ENCODE data around the gene NAA25.

NAA25 gene

DNA sequence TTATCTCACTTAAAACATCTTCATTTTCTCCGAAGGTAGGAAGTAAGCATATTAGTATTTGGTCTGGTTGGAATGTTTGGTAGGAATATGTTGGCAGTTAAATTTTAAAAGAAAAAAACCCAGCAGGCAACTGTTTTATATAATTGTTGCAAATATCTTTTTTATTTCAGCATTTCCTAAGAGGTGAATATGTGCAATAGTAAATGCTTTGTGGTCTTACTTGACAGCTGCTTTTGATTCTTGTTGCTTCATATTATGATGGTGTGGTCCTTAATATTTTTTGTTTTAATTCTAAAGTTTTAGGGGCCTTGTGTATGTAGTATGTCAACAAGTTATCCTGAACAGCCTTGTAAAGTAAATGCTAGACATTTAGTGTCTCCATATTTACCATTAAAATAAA lies 23.1 kb upstream of the NAA25 start:
- no peak for DNase-seq
- Histone ChIP-seq H3K4me2 (ENCODE audit: insufficient read depth, low read length) (no peak overlapping the region), H2AFZ (ENCODE audit: low read depth, low read length) (no peak overlapping the region), H4K20me1 (ENCODE audit: insufficient read depth, low read length) (peaks cover 20% of the 10 kb centered on the region; the same call in 1 of the 2 replicates), H3K79me2 (ENCODE audit: insufficient read depth, low read length) (peaks cover 56% of the 10 kb centered on the region), H3K4me3 (ENCODE audit: low read depth in 1 of 2, low read length in 2 of 2) (no peak overlapping the region), H3K4me1 (ENCODE audit: insufficient read depth, low read length) (peaks cover 46% of the 10 kb centered on the region), H3K36me3 (ENCODE audit: insufficient read depth, low read length) (peaks cover 28% of the 10 kb centered on the region), H3K9ac (ENCODE audit: low read depth, low read length) (no peak overlapping the region), H3K27ac (ENCODE audit: low read length) (no peak overlapping the region), H3K9me3 (ENCODE audit: insufficient read depth, low read length, severe bottlenecking) (no peaks in the 10 kb centered on the region), H3K27me3 (ENCODE audit: insufficient read depth, low read length, poor library complexity) (no peaks in the 10 kb centered on the region)
- TF ChIP-seq, protein P1, sequence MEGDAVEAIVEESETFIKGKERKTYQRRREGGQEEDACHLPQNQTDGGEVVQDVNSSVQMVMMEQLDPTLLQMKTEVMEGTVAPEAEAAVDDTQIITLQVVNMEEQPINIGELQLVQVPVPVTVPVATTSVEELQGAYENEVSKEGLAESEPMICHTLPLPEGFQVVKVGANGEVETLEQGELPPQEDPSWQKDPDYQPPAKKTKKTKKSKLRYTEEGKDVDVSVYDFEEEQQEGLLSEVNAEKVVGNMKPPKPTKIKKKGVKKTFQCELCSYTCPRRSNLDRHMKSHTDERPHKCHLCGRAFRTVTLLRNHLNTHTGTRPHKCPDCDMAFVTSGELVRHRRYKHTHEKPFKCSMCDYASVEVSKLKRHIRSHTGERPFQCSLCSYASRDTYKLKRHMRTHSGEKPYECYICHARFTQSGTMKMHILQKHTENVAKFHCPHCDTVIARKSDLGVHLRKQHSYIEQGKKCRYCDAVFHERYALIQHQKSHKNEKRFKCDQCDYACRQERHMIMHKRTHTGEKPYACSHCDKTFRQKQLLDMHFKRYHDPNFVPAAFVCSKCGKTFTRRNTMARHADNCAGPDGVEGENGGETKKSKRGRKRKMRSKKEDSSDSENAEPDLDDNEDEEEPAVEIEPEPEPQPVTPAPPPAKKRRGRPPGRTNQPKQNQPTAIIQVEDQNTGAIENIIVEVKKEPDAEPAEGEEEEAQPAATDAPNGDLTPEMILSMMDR (IDR thresholded peaks at IDR 0.05; ENCODE audit: borderline replicate concordance, extremely low read depth, low read length, poor library complexity, severe bottlenecking): no peak
- no peak for TF ChIP-seq EZH2 (IDR thresholded peaks at IDR 0.05; ENCODE audit: borderline replicate concordance, low read depth, low read length, severe bottlenecking)
- ATAC-seq (ENCODE audit: insufficient read depth, low read depth): no peak

DNA sequence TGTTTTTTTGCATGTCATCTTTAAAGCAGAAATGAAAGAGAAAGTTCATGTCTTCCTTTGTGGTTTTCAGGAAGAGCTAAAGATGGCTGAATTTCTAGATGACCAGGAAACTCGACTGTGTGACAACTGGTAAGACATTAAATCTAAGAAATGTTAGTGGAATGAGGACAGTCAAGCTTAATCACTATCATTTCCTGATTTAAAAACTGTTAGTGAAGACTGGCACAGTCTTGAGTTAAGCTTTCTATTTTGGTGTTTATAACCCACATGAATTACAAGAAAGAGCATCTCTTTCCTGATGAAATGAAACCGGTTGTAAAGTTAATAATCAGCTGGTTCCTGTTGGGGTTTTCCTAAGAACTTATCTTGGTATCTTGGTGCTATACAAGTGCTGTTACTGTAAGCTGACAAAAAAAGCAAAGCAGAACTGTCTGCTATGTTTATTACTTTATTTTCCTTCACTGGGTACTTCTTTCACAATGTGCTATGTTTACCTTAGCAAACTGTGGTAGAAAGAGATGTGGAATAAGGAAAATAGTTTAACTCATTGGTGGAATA lies 21.9 kb upstream of the NAA25 start:
- Histone ChIP-seq H3K4me3 (ENCODE audit: low read depth in 1 of 2, low read length in 2 of 2) (peak overlapping the region in 1 of 2 experiments; percentile 34; a peak in 2 of 4 replicates), H3K9me3 (ENCODE audit: insufficient read depth, low read length, severe bottlenecking) (no peaks in the 10 kb centered on the region), H3K36me3 (ENCODE audit: insufficient read depth, low read length) (peaks cover 20% of the 10 kb centered on the region), H2AFZ (ENCODE audit: low read depth, low read length) (no peak overlapping the region), H3K79me2 (ENCODE audit: insufficient read depth, low read length) (peaks cover 68% of the 10 kb centered on the region), H4K20me1 (ENCODE audit: insufficient read depth, low read length) (peaks cover 28% of the 10 kb centered on the region), H3K4me1 (ENCODE audit: insufficient read depth, low read length) (peaks cover 55% of the 10 kb centered on the region), H3K4me2 (ENCODE audit: insufficient read depth, low read length) (peak overlapping the region; percentile 61), H3K27ac (ENCODE audit: low read length) (peak overlapping the region; percentile 63), H3K9ac (ENCODE audit: low read depth, low read length) (peak overlapping the region; percentile 35; the same call in 1 of the 2 replicates), H3K27me3 (ENCODE audit: insufficient read depth, low read length, poor library complexity) (no peaks in the 10 kb centered on the region)
- DNase-seq (no peak), ATAC-seq (ENCODE audit: insufficient read depth, low read depth) (peak; percentile 79)
- no peak for TF ChIP-seq EZH2 (IDR thresholded peaks at IDR 0.05; ENCODE audit: borderline replicate concordance, low read depth, low read length, severe bottlenecking)
- TF ChIP-seq, protein P1 (IDR thresholded peaks at IDR 0.05; ENCODE audit: borderline replicate concordance, extremely low read depth, low read length, poor library complexity, severe bottlenecking): no peak

DNA sequence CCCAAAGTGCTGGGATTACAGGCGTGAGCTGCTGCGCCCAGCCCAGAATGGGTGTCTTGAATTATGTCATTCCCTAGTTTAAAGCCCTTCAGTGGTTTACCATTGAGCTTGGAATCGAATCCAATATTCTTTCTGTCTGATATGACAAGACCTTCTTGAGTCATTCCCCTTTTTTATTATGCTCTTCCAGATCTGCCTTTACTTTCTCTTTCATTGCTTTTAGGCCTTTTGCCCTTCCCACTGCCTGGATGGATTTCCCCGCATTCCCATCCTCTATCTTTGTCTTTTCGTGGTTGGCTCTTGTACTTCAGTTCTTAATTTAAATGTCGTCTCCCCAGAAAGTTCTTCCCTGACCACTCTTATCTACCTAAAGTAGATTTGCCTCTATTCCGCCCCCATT lies 18.3 kb upstream of the NAA25 start:
- TF ChIP-seq EZH2 (IDR thresholded peaks at IDR 0.05; ENCODE audit: borderline replicate concordance, low read depth, low read length, severe bottlenecking): no peak
- TF ChIP-seq, protein P1 (IDR thresholded peaks at IDR 0.05; ENCODE audit: borderline replicate concordance, extremely low read depth, low read length, poor library complexity, severe bottlenecking): no peak
- DNase-seq (no peak), ATAC-seq (ENCODE audit: insufficient read depth, low read depth) (no peak)
- H3K27me3 ChIP-seq (ENCODE audit: insufficient read depth, low read length, poor library complexity): peaks cover 9% of the 10 kb centered on the region
- no peak overlapping the region for H3K27ac ChIP-seq (ENCODE audit: low read length)
- peak overlapping the region; percentile 87; the same call in 1 of the 2 replicates for H3K9ac ChIP-seq (ENCODE audit: low read depth, low read length)
- H4K20me1 ChIP-seq (ENCODE audit: insufficient read depth, low read length): peaks cover 19% of the 10 kb centered on the region
- H2AFZ ChIP-seq (ENCODE audit: low read depth, low read length): no peak overlapping the region
- H3K4me2 ChIP-seq (ENCODE audit: insufficient read depth, low read length): peak overlapping the region; percentile 85
- peaks cover 63% of the 10 kb centered on the region for H3K4me1 ChIP-seq (ENCODE audit: insufficient read depth, low read length)
- peaks cover 3% of the 10 kb centered on the region; the same call in 1 of the 2 replicates for H3K36me3 ChIP-seq (ENCODE audit: insufficient read depth, low read length)
- no peaks in the 10 kb centered on the region for H3K9me3 ChIP-seq (ENCODE audit: insufficient read depth, low read length, severe bottlenecking)
- peaks cover 52% of the 10 kb centered on the region for H3K79me2 ChIP-seq (ENCODE audit: insufficient read depth, low read length)
- peak overlapping the region in 1 of 2 experiments; percentile 85; a peak in 1 of 4 replicates for H3K4me3 ChIP-seq (ENCODE audit: low read depth in 1 of 2, low read length in 2 of 2)

Measured in DND-41 (cell line).